DMS53 treated with DMSO at 0.1 percent for 48 hours (cell line): ENCODE data around the gene GNAS.

Experiments
- DNase-seq: peaks from one replicate; lab custom pipeline; 2025; ENCODE audit not compliant: unreplicated experiment; lab: John Stamatoyannopoulos, UW

Gene GNAS

DNA sequence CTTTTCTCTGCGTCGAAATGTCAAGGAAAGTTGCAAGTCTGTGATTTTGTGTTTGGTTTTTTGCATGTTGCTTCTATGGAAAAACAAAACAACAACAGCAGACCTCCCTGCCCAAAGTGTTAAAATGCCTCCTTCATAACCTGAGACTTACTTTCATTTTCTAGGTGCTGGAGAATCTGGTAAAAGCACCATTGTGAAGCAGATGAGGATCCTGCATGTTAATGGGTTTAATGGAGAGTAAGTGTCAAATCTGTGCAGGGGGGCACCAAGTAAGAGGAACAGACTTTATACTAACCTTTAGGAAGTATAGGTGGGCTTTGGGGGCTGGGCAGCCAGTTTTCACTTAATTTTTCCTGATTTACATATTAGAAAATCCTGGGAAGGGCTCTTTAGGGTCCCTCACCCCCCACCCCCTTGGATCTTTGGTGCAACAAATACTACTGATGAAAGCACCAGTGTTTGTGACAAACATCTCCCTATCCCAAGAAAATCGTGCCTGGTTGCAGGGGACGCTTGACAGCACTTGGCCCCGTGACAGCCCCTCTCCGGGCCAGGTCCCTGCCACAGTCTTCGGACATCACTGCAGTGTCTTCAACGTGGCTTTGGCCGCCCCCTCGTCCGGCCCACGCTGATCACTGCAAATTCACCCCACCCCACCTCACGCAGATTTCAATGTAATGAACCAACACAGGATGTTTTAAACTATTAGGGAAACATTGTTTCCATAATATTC is 43.1 kb downstream of the GNAS start:
- DNase-seq = no peak

DNA sequence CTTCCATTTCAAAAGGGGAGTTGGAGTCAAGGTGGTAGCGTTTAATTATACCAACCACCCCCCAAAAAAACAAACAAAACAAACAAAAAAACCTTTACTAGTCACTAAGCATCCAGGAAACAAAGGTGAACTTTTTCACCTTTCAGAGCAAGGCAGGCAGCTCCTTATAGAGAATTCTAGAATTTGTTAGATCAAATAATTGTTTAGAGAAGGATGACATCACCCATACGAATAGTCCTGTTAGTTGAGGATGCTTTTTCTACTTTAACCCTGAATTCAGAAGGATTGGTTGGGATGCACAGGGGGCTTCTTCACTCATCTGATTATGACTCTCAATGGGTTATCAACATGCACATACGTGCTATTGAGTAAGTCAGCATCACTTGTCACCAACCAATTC is 44.3 kb downstream of the GNAS start:
- no peak for DNase-seq

DNA sequence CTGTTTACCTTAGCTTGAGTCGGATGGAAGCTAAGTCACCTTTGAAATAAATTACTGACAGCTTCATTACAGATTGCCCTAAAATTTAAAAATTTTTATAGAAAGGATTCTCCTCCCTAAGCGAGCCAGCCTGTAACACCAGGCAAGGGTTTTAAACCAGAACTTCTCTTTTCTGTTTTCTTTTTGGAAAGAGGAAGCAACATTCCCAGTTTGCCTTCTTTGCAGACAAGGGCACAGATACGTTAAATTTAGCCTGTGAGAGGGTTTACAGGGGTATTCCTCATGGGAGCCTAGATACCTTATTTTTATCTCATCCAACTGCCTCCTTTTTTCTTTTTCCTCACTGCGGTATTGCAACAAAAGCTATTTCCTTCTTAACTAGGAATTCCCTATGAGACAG is 45.0 kb downstream of the GNAS start:
- DNase-seq = no peak

DNA sequence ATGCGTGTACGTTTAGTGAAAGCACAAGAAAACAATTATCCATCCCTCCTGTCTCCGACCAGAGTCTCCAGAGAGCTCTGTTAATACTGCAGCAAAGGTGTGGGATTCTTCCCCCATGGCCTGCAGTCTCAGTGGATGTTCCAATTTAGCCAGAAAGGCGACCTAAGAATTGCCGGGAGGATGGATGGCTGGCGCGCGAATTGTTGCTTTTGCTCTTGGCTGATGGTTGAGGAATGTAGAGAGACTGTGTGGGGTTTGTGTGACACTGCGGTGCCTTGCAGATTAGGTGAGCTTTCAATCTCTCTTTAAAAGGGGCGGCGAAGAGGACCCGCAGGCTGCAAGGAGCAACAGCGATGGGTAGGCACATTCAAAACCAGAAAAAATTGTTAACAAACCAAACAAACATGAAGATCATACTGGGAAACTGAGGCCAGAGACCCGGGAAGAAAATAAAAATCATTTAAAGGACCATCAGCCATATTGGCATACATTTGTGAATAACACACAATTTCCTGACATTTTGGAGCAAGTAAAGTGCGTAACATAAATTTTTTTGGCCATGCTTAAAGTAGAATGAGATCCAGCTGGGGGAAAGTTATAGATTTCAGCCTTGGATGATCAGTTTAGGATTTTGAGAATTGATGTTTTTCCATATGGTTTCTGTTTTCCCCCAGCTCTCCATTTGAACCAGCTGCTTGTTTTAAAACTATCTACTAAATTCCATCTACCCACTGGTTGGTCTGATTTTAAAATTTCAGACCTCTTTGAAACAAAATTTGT is 46.3 kb downstream of the GNAS start:
- DNase-seq = no peak

DNA sequence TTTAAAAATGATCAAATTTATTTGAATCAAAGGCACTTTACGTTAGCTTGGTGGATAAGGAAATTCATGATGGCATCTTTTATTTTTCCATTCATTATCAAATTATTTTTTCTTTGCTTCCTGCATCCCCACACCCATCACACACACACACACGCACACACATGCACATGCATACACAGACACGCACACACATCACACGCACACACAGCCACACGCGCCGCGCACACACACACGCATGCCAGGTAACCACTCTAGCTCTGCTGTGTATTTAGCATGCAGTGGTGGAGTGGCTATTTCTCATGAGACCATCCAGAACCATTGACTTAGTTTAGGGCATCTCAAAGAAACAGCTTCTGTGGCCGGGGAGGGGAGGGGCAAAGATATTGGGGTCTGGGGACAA is 47.0 kb downstream of the GNAS start:
- no peak for DNase-seq

DNA sequence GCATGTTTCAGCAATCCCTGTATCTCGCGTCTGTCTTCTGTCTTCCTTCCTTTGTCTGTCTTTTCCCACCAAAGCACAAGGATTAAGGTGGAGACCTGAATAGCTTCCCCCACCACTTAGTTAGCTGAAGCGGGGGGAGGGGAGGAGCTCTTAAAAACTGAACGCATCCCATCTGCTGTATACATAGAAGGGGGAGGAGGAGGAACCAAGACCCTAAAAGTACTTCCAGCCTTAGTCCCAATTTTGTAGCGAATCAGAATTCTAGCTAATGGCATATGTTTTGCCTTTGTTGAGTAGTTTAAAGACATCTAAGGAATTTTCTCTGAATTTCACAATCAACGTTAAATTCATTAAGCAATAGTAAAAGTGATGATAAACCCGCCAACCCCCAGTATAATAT is 47.9 kb downstream of the GNAS start:
- DNase-seq = no peak

DNA sequence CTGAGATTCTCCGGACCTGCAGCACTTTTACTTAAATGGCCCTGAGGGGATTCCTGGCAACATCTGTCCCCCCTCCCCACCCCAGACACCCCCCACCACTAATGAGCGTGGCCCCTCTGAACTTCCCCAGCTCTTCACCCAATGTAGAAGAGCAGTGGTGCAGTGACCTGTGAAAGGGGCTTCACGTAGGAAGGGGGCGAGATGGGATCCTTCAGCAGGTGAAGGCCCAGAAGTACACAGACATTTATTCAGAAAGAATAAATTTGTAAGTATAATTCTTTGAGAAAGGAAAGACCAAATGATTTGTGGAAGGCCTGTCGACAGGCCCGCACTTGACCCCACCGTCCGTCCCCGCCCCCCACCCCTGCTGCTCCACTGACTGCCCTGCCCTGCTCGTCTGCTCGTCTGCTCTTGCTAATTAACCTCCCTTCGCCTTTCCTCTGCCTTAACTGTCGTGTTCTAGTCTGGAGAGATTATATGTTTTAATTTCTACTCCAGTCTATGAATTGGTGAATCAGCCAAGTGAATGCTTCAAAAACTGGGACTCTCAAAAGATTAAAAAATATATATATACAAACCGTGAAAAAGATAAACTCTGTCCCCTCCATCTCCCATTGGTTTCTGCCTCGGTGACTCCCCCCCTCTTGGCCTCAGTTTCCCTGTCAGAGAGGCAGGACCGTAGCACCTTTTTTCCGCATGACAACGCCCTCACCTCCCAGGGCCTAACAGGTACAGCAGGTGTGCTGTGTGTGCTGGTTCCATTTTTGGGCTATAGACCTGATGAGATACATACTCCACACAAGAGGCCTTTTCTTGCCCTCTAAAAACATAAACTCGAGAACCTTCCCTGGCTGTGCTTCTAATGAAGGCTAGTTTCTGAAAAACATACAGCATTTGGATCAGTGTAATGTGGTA is 49.2 kb downstream of the GNAS start:
- DNase-seq = no peak

DNA sequence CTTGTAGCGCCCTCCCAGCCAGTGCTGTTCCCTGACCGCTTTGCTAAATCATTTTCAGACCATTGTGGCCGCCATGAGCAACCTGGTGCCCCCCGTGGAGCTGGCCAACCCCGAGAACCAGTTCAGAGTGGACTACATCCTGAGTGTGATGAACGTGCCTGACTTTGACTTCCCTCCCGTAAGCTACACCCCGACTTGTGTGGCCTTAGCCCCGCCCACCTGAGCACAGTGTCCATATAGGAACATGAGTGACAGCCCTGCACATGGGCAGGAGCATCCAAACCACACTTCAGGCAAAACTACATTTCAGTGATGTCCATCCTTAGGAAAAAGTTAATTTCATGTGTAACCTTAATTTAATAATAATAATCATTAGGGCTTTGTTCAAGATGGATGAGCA is 51.1 kb downstream of the GNAS start:
- no peak for DNase-seq

DNA sequence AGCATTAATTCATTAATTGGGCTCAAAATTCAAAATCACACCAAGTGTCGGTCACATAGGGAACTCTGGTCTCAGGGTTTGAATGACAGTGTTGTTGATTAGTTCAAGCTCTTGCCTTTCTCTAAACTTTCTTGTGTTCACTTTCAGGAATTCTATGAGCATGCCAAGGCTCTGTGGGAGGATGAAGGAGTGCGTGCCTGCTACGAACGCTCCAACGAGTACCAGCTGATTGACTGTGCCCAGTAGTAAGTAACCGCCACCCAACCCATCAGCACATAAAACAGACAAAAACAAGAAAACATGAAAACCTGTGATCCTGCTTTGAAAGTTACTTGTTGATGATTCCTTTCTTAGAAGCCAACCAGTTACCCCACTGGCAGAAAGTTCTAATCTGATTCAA is 52.7 kb downstream of the GNAS start:
- no peak for DNase-seq

DNA sequence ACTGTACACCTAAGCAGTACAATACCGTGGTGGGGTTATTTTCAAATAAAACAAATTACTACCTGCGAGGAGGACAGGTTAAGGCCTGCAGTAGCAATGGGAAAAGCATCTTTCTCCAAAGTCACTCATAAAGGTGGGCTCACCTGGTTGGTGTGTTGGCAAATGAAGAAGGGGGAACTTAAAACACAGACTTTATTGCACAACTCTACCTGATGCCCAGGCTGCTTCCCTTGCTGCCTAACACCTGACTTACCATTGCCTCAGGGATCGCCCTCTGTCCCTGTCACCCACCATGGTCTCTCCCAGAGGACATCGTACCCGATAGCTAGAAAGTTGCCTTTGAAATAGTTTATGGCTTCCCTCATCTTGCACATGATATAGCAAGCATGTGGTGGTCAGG is 53.6 kb downstream of the GNAS start:
- no peak for DNase-seq

DNA sequence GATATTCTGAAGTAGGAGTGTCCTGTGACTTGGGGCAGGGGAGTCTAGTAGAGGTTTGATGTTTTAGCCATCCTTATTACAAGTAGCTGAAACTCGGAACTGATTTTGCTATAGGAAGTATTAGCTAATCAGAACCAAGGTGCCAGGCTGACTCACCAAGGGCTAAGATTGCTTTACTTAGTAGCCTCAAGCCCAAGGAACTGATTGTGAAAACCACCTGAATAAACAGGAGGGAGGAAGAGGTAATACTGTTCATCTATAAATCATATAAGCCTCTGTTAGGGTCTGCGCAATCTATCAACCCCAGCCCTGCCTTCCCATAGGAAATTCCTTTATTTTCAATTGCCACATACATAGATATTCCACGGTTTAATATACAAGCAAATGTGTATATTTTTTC is 54.4 kb downstream of the GNAS start:
- DNase-seq = no peak

DNA sequence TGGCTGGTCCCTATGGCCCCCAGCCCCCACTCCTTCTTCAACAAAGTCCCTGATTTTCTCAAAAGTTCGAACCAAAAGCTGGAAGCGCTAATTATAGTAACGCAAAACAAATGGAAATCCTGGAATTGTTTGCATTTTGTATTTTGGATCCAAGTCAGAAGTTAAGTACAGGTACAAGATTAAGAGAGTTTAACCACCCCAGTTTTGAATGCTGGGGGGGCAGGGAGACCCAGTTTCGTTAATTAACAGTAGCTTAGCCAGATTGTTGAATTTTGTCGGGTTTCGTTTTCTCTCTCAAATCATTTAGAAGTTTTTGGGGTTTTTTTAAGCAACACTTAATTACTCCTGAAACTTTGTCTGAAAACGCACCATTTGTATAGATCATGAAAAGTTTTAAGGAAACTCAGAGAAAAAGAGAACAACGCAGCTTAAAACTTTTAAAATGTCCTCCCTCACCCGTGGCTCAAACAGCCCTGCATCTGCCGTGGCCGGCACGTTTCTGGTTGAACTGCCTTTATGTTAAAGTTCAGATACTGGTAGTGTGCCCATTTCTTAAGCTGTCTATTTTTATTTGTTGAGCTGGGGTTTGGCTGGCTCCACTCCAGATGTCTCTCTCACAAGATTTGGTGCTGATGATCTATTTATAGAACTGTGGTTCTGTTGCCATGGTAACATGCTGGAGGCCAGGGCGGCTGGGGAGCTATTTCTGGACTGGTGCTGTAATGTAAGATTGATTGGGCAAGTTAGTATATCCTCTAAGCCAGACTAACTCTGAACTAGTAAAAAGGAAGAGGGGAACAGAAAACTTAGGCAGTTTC is 55.0 kb downstream of the GNAS start:
- no peak for DNase-seq

DNA sequence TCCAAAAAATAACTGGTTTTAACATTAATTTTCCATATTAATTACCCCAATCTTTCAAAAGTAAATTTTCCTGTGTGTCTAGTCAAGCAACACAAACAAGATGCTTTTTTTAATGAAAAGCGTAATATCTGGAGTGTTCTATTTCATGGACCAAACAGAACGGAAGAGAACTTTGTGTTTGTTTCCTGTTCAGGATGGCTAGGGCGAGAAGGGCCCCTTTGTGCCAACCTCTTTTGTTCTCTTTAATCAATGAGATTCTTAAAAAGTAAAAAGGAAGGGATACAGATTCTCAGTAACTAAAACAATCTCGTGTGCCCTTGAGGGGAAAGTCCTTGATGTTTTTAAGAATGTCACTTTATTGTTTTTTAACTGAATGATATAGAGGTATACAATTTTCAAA is 55.7 kb downstream of the GNAS start:
- no peak for DNase-seq

DNA sequence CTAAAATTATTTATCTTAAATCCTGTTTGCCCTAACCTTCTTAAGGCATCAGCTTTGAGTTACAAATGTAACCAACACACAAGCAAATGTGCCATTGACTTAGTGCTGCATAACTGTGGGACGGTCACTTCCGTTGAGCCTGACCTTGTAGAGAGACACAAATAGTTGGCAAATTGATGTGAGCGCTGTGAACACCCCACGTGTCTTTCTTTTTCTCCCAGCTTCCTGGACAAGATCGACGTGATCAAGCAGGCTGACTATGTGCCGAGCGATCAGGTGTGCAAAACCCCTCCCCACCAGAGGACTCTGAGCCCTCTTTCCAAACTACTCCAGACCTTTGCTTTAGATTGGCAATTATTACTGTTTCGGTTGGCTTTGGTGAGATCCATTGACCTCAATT is 56.4 kb downstream of the GNAS start:
- no peak for DNase-seq

DNA sequence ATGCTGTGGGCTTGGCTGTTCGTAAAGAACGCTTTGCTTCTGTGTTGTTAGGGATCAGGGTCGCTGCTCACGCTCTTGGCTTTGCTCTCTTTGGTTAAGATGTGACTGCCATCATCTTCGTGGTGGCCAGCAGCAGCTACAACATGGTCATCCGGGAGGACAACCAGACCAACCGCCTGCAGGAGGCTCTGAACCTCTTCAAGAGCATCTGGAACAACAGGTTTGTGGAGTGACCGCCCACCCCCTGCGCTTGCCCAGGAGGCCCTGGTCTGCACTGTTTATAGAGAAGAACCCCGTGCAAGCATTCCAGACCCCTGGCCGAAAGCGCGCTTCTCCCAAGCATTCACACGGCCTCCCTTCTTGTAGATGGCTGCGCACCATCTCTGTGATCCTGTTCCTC is 57.1 kb downstream of the GNAS start:
- no peak for DNase-seq

DNA sequence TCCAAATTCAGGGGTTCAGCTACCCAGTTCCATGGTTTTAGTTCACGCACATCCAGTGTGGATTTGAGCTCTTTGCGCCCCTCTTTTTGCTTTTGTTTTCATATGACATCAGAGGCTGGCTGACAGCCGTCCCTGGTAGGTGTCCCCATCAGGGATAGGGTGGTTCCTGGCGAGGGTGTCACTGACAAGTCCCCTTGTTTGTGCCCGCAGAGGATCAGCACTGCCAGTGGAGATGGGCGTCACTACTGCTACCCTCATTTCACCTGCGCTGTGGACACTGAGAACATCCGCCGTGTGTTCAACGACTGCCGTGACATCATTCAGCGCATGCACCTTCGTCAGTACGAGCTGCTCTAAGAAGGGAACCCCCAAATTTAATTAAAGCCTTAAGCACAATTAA is 58.0 kb downstream of the GNAS start:
- no peak for DNase-seq

DNA sequence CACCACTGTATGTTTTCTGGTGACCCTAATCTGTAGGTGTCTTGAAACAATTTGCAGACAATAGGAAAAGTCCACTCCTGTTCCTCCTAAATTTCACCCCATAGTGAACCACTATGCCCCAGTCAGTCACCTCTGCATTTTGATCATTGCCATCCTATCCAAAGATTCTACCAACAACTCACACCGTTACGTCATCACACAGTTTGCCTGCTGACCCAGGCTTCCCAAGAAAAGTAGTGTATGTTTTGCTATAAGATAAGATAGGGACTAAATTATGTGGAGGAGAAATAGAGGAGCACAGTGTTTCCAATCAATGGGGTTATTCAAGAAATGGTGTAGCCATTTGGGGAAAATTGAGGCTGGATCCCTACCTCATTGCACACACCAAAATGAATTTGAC is 58.8 kb downstream of the GNAS start:
- no peak for DNase-seq

DNA sequence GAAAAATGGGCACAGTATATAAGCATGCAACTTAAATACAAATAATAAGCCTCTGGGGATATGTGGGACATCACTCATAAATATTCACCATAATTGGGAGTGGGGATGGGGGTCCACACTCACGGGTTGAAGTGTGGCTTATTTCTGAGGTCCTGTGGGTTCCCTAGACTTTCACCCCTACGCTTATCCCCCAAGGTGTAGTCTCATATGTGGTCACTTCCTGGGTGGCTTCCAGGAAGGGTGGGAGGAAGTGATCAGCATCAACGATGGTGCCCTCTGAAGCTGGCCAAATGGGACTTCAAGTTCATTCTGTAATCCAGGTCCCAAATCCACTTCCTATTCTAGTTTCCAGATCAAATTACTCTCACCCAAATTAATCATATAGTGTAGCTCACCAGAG is 59.5 kb downstream of the GNAS start:
- DNase-seq = no peak

DNA sequence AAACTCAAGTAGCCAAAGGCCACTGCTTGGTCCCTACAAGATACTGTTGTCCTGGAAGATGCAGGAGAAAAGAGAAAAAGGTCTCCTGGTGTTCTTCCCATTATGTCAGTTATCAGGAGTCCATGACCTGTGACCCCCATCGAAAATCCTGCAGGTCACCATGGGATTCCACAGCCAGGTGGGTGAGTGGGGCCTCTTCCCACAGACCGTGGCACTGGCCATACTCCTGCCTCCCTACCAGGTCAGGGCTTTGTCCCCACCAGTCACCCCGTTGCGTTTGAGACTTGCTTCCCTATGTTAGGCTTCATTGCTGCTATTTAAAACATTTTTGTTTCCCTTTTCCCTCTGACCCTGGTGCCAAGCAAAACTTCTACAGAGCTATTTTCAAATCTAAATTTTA is 60.6 kb downstream of the GNAS start:
- no peak for DNase-seq

DNA sequence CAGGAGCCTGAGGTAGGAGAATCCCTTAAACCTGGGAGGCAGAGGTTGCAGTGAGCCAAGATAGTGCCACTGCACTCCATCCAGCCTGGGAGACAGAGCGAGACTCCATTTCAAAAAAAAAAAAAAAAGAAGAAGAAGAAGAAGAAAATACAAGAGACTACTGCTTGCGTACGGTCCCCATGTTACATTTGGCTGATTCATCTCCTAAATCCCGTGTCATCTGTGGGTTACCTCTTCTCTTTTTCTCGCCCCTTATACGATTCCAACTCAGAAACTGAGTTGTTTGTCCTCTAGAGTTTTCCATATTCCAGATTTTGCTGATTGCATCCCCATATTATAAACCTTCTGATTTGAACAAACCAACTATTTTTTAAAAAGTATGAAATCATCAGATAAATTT is 66.1 kb downstream of the GNAS start:
- DNase-seq = no peak

DNA sequence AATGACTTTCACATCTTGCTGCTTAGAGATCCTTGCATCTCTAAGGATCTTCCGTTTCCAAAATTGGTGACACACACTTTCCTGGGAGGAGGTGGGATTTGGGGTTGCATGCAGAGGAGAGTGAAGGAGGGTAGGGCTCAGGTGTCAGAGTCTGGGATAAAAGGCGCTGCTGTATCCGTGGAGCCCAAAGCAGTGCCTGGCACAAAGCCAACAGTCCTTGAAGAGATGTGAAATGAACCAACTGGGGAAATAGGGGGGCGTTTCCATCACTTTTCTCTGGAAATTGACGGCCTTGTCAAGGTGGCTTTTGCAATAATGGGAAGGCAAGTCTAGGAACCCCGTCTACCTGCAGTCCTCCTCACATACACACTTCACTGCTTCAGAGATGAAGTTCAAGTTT is 69.0 kb downstream of the GNAS start:
- no peak for DNase-seq
